ENCODE data around the gene PDC. TPM values are rescaled to one million over a fixed set of nuclear protein-coding genes. Genes with fewer than 3 reads are reported as not detected.

Gene PDC
- polyA plus RNA-seq, 1 donor (not counting 4 experiments of a cell fraction or from before 2014, with no cell fraction given) = not detected

DNA sequence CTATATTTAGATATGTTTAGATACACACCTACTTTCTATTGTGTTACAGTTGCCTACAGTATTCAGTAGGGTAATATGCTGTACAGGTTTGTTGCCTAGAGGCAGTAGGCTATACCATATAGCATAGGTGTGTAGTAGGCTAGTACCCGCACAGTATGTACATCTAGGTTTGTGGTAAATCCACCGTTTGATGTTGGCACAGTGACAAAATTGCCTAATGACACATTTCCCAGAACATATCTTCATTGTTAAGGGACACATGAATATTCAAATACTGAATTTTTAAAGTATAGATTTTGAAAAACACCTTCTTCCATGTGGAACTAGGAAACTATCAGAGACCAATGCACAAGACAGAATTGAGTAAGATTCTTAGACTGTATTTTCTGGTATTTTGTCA, 22.6 kb upstream of the PDC start:
- H2AFZ ChIP-seq (ENCODE audit: control insufficient read depth, low read length) = no peak overlapping the region

GRCh38 chr1:186482661-186483255, 21.8 kb upstream of the PDC start:
- no peaks in the 10 kb centered on the region for H4K20me1 ChIP-seq (ENCODE audit: control insufficient read depth, extremely low read depth, insufficient read depth, low read length)
- no peak overlapping the region for H3K4me2 ChIP-seq (ENCODE audit: control insufficient read depth, extremely low read depth, insufficient read depth, low read depth, low read length)
- no peaks in the 10 kb centered on the region for H3K27me3 ChIP-seq (ENCODE audit: control insufficient read depth, extremely low read depth, insufficient read depth, low read length)
- H2AFZ ChIP-seq (ENCODE audit: control insufficient read depth, low read length) = no peak overlapping the region
- TF ChIP-seq, protein P1, sequence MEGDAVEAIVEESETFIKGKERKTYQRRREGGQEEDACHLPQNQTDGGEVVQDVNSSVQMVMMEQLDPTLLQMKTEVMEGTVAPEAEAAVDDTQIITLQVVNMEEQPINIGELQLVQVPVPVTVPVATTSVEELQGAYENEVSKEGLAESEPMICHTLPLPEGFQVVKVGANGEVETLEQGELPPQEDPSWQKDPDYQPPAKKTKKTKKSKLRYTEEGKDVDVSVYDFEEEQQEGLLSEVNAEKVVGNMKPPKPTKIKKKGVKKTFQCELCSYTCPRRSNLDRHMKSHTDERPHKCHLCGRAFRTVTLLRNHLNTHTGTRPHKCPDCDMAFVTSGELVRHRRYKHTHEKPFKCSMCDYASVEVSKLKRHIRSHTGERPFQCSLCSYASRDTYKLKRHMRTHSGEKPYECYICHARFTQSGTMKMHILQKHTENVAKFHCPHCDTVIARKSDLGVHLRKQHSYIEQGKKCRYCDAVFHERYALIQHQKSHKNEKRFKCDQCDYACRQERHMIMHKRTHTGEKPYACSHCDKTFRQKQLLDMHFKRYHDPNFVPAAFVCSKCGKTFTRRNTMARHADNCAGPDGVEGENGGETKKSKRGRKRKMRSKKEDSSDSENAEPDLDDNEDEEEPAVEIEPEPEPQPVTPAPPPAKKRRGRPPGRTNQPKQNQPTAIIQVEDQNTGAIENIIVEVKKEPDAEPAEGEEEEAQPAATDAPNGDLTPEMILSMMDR (optimal IDR thresholded peaks at IDR 0.05 in 1 of 3, IDR thresholded peaks at IDR 0.05 in 1 of 3, conservative IDR thresholded peaks at IDR 0.05 in 1 of 3; ENCODE audit: extremely low read depth in 1 of 3, insufficient read depth in 2 of 3, low read length in 3 of 3) = peak; percentile 90 to 95 (median 94)
- no peak for TF ChIP-seq EZH2 (IDR thresholded peaks at IDR 0.05; ENCODE audit: low read length)
- no peaks in the 10 kb centered on the region for H3K9me3 ChIP-seq (ENCODE audit: control insufficient read depth, low read depth, low read length)
- peak; percentile 73 for FAIRE-seq
- H3K27ac ChIP-seq (ENCODE audit: control insufficient read depth, insufficient read depth, low read length) = no peak overlapping the region
- no peak overlapping the region for H3K4me3 ChIP-seq (ENCODE audit: control insufficient read depth in 2 of 3, extremely low read depth in 1 of 3, insufficient read depth in 2 of 3, low read depth in 1 of 3, low read length in 3 of 3)
- no peaks in the 10 kb centered on the region for H3K79me2 ChIP-seq (ENCODE audit: control insufficient read depth, insufficient read depth, low read length)
- H3K4me1 ChIP-seq (ENCODE audit: control insufficient read depth, extremely low read depth, insufficient read depth, low read length) = peaks cover 3% of the 10 kb centered on the region
- H3K9me1 ChIP-seq (ENCODE audit: control insufficient read depth, extremely low read depth, insufficient read depth, low read length) = no peaks in the 10 kb centered on the region
- DNase-seq (ENCODE audit: low read depth, low spot score) = no peak
- dilution Hi-C loops (cut with MboI; ENCODE audit: extremely low pct_ligation_motif_present, low sequenced_read_pairs) = no loop called here
- no peak overlapping the region for H3K9ac ChIP-seq (ENCODE audit: control insufficient read depth, extremely low read depth, insufficient read depth, low read length)
- H3K36me3 ChIP-seq (ENCODE audit: control insufficient read depth in 2 of 2, extremely low read depth in 1 of 2, insufficient read depth in 2 of 2, low read length in 2 of 2) = no peaks in the 10 kb centered on the region

More for the DNA sequence above, 22.6 kb upstream of the PDC start:
- Histone ChIP-seq H3K79me2 (ENCODE audit: control insufficient read depth, insufficient read depth, low read length) (no peaks in the 10 kb centered on the region), H4K20me1 (ENCODE audit: control insufficient read depth, extremely low read depth, insufficient read depth, low read length) (no peaks in the 10 kb centered on the region), H3K27ac (ENCODE audit: control insufficient read depth, insufficient read depth, low read length) (no peak overlapping the region), H3K9me1 (ENCODE audit: control insufficient read depth, extremely low read depth, insufficient read depth, low read length) (no peaks in the 10 kb centered on the region), H3K9me3 (ENCODE audit: control insufficient read depth, low read depth, low read length) (no peaks in the 10 kb centered on the region), H3K4me2 (ENCODE audit: control insufficient read depth, extremely low read depth, insufficient read depth, low read depth, low read length) (no peak overlapping the region), H3K27me3 (ENCODE audit: control insufficient read depth, extremely low read depth, insufficient read depth, low read length) (no peaks in the 10 kb centered on the region), H3K4me1 (ENCODE audit: control insufficient read depth, extremely low read depth, insufficient read depth, low read length) (peaks cover 3% of the 10 kb centered on the region), H3K36me3 (ENCODE audit: control insufficient read depth in 2 of 2, extremely low read depth in 1 of 2, insufficient read depth in 2 of 2, low read length in 2 of 2) (no peaks in the 10 kb centered on the region), H3K9ac (ENCODE audit: control insufficient read depth, extremely low read depth, insufficient read depth, low read length) (no peak overlapping the region), H3K4me3 (ENCODE audit: control insufficient read depth in 2 of 3, extremely low read depth in 1 of 3, insufficient read depth in 2 of 3, low read depth in 1 of 3, low read length in 3 of 3) (no peak overlapping the region)
- DNase-seq (ENCODE audit: low read depth, low spot score) = no peak
- TF ChIP-seq EZH2 (IDR thresholded peaks at IDR 0.05; ENCODE audit: low read length) = no peak
- TF ChIP-seq, protein P1 (optimal IDR thresholded peaks at IDR 0.05 in 1 of 3, IDR thresholded peaks at IDR 0.05 in 1 of 3, conservative IDR thresholded peaks at IDR 0.05 in 1 of 3; ENCODE audit: extremely low read depth in 1 of 3, insufficient read depth in 2 of 3, low read length in 3 of 3) = no peak
- dilution Hi-C loops (cut with MboI; ENCODE audit: extremely low pct_ligation_motif_present, low sequenced_read_pairs) = no loop called here
- FAIRE-seq = peak; percentile 23

All from keratinocyte (primary cell).